ENCODE results near the gene MPV17L. TPM values are rescaled to one million over a fixed set of nuclear protein-coding genes. Genes with fewer than 3 reads are reported as not detected.

The MPV17L gene
- total RNA-seq, 1 donor from 2014 or later: 4.4 TPM

DNA sequence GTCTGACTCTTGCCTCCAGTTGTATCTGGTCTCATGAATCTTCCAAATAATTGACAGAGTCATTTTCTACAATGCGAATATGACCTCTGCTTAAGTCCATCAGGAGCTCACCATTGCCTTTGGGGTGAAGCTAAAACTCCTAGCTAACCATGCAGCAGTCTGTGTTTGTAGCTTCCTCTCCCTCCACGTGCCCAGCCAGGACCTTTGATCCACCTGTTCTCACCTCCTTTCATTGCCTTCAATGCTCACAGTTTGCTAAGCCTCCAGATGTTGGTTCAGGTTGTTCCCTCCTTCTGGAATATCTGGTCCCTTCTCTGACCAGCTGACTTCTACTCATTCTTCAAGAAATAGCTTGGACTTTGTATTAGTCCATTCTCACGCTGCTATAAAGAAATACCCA lies 61.8 kb downstream of the MPV17L start:
- no peak overlapping the region for H3K4me3 ChIP-seq
- no peaks in the 10 kb centered on the region for H3K9me3 ChIP-seq
- no peaks in the 10 kb centered on the region for H3K36me3 ChIP-seq
- intact Hi-C loops (cut with DNase I): no loop called here
- H3K27ac ChIP-seq: no peak overlapping the region
- H3K4me1 ChIP-seq: no peaks in the 10 kb centered on the region
- DNase-seq (ENCODE audit: extremely low spot score in 2 of 2): no peak
- no peaks in the 10 kb centered on the region for H3K27me3 ChIP-seq
- TF ChIP-seq, protein P1, sequence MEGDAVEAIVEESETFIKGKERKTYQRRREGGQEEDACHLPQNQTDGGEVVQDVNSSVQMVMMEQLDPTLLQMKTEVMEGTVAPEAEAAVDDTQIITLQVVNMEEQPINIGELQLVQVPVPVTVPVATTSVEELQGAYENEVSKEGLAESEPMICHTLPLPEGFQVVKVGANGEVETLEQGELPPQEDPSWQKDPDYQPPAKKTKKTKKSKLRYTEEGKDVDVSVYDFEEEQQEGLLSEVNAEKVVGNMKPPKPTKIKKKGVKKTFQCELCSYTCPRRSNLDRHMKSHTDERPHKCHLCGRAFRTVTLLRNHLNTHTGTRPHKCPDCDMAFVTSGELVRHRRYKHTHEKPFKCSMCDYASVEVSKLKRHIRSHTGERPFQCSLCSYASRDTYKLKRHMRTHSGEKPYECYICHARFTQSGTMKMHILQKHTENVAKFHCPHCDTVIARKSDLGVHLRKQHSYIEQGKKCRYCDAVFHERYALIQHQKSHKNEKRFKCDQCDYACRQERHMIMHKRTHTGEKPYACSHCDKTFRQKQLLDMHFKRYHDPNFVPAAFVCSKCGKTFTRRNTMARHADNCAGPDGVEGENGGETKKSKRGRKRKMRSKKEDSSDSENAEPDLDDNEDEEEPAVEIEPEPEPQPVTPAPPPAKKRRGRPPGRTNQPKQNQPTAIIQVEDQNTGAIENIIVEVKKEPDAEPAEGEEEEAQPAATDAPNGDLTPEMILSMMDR (IDR thresholded peaks at IDR 0.05): no peak
- no peak for TF ChIP-seq POLR2A (IDR thresholded peaks at IDR 0.05)
- no peak for TF ChIP-seq POLR2AphosphoS5 (IDR thresholded peaks at IDR 0.05; ENCODE audit: insufficient read depth in 1 of 2, low read depth in 1 of 2)

DNA sequence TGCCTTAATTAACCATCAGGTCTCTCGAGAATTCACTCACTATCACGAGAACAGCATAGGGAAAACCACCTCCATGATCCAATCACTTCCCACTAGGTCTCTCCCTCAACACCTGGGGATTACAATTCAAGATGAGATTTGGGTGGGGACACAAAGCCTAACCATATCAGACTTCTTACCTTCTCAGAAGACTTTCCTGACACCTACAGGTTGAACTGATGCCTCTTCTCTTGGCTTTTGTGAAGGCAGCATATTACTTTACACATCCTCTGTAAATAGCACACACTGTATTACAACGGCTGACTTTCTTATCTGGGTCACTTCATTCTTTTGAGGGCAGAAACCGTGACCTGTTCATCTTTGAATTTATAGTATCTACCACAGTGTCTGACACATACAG lies 62.4 kb downstream of the MPV17L start:
- H3K9me3 ChIP-seq: no peaks in the 10 kb centered on the region
- no peak overlapping the region for H3K27ac ChIP-seq
- no peaks in the 10 kb centered on the region for H3K36me3 ChIP-seq
- no peak for DNase-seq (ENCODE audit: extremely low spot score in 2 of 2)
- H3K4me3 ChIP-seq: no peak overlapping the region
- TF ChIP-seq POLR2AphosphoS5 (IDR thresholded peaks at IDR 0.05; ENCODE audit: insufficient read depth in 1 of 2, low read depth in 1 of 2) (no peak), POLR2A (IDR thresholded peaks at IDR 0.05) (no peak)
- TF ChIP-seq, protein P1 (IDR thresholded peaks at IDR 0.05): no peak
- intact Hi-C loops (cut with DNase I): no loop called here
- H3K4me1 ChIP-seq: no peaks in the 10 kb centered on the region
- H3K27me3 ChIP-seq: no peaks in the 10 kb centered on the region

DNA sequence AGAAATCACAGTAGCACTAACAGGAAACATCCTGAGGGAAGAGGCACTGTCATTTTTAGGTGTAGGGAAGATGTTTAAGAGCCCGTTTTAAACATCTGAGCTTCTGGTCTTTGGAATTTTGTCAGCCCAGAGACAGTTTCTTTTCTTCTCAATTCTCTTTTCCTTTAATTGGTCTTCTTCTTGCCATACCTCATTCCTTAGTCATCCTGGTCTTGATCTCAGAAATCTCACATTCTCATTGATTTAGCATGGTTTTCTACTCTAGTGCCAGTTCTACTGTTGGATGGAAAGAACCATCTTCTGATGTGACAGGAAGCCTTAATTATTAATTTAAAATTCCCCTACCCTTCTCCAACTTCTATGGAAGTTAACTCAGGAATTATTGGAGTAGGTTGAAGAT lies 64.2 kb downstream of the MPV17L start:
- Histone ChIP-seq H3K27me3 (no peaks in the 10 kb centered on the region), H3K4me1 (no peaks in the 10 kb centered on the region), H3K4me3 (no peak overlapping the region), H3K36me3 (no peaks in the 10 kb centered on the region), H3K9me3 (no peaks in the 10 kb centered on the region), H3K27ac (no peak overlapping the region)
- no peak for DNase-seq (ENCODE audit: extremely low spot score in 2 of 2)
- intact Hi-C loops (cut with DNase I): no loop called here
- TF ChIP-seq POLR2A (IDR thresholded peaks at IDR 0.05) (no peak), POLR2AphosphoS5 (IDR thresholded peaks at IDR 0.05; ENCODE audit: insufficient read depth in 1 of 2, low read depth in 1 of 2) (no peak)
- TF ChIP-seq, protein P1 (IDR thresholded peaks at IDR 0.05): no peak

DNA sequence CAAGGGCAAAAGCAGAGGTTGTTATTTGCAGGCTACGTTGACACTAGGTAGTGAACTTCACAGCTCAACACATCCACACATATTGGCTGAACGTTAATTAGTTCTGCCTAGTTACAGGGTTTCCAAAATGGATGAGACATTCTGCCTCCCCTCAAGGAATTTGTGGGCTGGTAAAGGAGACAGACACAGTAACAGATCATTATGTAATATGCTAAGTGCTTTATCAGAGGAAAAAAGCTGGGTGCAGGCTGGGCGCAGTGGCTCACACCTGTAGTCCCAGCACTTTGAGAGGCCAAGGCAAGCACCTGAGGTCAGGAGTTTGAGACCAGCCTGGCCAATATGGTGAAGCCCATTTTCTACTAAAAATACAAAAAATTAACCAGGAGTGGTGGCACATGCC lies 65.0 kb downstream of the MPV17L start:
- Histone ChIP-seq H3K27ac (no peak overlapping the region), H3K4me1 (no peaks in the 10 kb centered on the region), H3K27me3 (no peaks in the 10 kb centered on the region), H3K4me3 (no peak overlapping the region), H3K9me3 (no peaks in the 10 kb centered on the region), H3K36me3 (no peaks in the 10 kb centered on the region)
- intact Hi-C loops (cut with DNase I): no loop called here
- DNase-seq (ENCODE audit: extremely low spot score in 2 of 2): no peak
- TF ChIP-seq POLR2A (IDR thresholded peaks at IDR 0.05) (no peak), POLR2AphosphoS5 (IDR thresholded peaks at IDR 0.05; ENCODE audit: insufficient read depth in 1 of 2, low read depth in 1 of 2) (no peak)
- TF ChIP-seq, protein P1 (IDR thresholded peaks at IDR 0.05): no peak

DNA sequence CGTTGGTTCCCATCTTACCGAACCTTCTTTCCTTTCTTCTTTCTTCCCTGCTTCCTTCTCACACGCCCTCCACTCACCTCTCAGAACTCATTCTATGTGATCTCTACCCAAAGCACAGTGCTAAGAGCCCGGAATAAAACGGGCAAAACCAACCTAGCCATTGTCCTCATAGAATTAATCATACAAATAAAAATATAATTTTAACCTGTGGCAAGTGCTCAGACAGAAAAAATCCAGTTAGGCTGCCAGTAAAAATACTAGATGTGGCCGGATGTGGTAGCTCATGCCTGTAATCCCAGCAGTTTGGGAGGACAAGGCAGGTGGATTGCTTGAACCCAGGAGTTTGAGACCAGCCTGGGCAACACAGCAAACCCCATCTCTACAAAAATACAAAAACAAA lies 65.8 kb downstream of the MPV17L start:
- Histone ChIP-seq H3K36me3 (no peaks in the 10 kb centered on the region), H3K4me3 (no peak overlapping the region), H3K4me1 (no peaks in the 10 kb centered on the region), H3K27me3 (no peaks in the 10 kb centered on the region), H3K9me3 (no peaks in the 10 kb centered on the region), H3K27ac (no peak overlapping the region)
- no peak for DNase-seq (ENCODE audit: extremely low spot score in 2 of 2)
- intact Hi-C loops (cut with DNase I): no loop called here
- TF ChIP-seq, protein P1 (IDR thresholded peaks at IDR 0.05): no peak
- TF ChIP-seq POLR2A (IDR thresholded peaks at IDR 0.05): no peak
- no peak for TF ChIP-seq POLR2AphosphoS5 (IDR thresholded peaks at IDR 0.05; ENCODE audit: insufficient read depth in 1 of 2, low read depth in 1 of 2)

Other genes starting within 250 kb of the MPV17L start
- gene NPIPA5, start 17.5 kb upstream of the MPV17L start, total RNA-seq: 5.9 TPM
- gene BMERB1, start 38.8 kb downstream of the MPV17L start, total RNA-seq: 46.9 TPM
- 39.0 TPM for gene MARF1, start 247.4 kb downstream of the MPV17L start, total RNA-seq

All from vagina (tissue), 2 donors.